Fibroblast of skin of right quadriceps (primary cell): ENCODE results near the gene PLD5.
"Not testable (repeated sequence)": the region's sequence is repeated elsewhere in the genome, so short reads cannot be mapped to it uniquely, and the experiment has no call there.

Experiments
- DNase-seq: peaks from one replicate; pipeline ENCODE4 v3.0.0-alpha.2; 2013

PLD5 gene

DNA sequence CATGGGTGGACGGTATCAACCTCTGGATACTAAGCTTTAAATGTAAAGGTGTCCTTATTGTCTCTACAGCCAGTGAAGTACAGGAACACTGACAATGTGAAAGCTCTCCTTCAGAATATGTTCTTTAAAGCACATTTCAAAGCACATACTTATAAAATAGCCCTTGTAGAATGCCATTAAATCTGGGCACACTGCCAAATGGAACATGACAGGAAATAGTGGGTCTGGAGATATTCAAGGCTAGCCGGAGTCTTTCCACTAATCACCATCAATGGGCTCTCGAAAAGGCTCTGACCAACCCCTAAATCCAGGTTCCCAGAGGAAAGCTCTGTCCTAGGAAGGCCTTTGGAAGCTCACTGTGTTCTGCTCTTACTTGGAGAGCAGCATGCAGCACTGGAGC is 46.6 kb downstream of the PLD5 start:
- no peak for DNase-seq

DNA sequence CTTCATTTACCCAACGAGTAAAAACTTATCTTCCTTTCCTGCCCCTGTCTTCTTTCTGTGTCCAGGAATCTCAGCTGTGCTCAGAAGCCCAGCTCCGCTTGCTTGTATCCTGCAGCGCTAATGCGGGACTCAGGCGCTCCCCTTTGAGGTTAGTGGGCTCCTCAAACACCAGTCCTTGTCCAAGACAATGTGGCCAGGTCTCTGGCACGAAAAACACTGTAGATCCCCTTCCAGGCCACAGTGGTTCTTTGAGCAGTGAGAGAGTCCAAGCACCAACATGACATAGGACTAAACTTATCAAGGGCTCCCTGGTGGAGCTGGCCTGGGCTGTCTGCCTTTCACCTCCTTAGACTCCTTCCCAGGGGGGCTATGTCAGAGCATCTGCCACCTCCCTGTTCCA is 53.7 kb downstream of the PLD5 start:
- no peak for DNase-seq

DNA sequence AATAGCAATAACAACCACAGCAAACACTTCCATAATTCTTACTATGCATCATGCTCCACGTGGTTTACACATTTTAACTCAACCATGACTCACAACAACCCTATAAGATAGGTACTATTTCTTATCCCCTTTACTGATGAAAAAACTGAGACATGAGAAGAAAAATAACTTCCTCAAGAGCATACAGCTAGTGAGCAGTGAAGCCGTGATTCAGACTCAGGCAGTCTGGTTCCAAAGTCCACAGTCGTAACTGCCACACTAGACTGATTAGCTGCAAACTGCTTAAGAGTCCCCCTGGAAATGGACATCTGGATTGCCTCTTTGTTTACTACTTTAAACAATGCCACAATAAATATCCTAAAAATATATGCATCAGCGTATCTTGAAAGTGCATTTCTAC is 55.7 kb downstream of the PLD5 start:
- DNase-seq = no peak

DNA sequence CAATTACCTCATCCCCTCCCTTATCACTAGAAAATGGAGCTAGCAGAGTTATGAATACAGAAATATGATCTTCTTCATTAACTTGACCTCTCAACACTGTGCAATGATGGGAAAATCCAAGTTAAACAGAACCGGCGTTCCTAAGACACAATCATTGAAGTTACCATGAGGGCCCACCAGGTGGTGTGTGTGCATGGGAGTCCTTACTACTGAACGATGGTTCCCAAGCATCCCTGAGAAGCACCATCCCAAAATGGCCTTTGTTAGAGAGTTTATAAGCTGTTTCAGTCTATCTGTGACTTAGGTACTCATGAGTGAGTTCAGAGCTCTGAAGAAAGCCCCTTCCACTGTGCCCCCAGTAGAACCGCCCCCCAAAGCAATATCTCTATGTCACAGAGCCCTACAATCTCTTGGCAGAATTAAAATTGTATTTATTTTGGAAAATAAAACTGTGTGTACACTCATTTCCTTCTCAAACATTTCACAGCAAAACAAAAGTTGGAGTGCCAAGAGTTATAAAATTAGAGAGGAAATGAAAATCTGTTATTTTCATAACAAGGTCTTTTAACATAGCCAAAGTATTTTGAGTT is 56.8 kb downstream of the PLD5 start:
- peak; percentile 34 for DNase-seq

DNA sequence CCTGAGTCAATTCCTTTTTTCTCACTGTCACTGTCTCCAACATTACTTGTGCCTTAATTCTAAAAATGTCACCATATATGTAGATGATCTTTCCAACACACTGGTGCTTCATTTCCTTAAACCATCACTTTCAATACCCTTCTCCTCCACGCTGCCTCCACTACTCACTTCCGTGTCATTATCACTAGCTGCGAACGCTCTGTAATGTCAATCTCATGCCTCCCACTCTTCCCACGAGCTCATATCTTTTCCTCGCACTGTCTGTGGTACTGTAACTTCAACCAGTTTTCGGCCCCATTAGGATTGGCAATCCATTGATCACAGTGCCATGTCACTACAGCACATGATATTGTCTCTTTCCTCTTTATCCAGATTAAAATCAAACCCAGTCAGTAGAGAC is 61.6 kb downstream of the PLD5 start:
- DNase-seq = no peak

DNA sequence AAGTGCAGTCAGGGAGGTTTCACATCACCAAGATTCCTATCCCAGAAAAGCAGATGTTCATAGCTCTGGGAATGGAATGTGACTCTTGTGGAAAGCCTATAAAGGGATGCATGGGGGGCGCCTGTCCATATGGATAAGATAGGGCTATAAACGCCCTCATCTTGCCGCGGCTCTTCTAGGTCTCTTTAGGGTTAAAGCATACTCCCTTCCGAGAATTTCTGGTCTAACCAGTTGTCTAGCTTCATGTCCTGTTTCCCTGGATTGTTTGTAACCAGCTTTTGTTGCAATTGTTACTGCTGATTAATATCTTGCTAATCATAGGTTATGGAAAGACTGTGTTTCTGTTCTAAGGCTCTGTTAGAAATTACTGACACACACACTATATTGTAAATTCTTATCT is 64.8 kb downstream of the PLD5 start:
- DNase-seq = not testable (repeated sequence)

DNA sequence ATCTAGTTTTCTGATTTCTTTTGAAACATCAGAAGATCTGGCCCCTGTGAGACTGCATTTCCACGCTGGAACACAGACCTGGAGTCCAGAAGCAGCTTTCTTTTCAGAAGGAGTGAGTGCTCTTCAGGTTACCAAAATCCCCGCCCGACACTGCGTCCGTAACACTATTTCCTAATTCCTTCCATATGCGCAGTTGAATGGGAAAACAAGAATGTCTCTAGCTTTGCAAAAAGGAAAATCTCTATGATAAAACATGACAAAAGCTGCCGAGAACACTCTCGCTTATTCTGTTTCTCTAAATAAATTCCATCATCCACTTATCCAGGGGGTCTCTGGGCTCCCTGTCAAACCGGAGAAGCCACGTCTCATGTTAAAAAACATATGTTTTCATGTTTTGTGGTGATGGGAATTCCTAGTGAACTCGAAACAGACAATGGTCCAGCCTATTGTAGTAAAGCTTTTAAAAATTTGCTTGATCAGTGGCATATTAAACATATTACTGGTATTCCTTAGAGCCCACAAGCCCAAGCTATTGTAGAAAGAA is 67.7 kb downstream of the PLD5 start:
- no peak for DNase-seq

DNA sequence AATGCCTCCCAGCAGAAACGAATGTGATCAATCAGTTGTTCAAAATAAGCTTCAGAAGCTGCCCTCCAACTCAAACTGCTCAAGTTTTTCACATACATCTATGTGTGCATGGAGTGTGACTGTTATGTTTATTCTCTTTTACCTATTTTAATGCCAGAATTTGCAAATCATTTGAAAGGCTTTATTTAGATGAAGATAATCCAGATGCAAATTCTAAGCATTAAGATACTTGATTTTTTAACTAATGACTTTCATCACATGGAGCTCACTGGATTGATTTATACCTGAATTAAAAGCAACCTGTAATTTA is 69.5 kb downstream of the PLD5 start:
- DNase-seq = no peak

DNA sequence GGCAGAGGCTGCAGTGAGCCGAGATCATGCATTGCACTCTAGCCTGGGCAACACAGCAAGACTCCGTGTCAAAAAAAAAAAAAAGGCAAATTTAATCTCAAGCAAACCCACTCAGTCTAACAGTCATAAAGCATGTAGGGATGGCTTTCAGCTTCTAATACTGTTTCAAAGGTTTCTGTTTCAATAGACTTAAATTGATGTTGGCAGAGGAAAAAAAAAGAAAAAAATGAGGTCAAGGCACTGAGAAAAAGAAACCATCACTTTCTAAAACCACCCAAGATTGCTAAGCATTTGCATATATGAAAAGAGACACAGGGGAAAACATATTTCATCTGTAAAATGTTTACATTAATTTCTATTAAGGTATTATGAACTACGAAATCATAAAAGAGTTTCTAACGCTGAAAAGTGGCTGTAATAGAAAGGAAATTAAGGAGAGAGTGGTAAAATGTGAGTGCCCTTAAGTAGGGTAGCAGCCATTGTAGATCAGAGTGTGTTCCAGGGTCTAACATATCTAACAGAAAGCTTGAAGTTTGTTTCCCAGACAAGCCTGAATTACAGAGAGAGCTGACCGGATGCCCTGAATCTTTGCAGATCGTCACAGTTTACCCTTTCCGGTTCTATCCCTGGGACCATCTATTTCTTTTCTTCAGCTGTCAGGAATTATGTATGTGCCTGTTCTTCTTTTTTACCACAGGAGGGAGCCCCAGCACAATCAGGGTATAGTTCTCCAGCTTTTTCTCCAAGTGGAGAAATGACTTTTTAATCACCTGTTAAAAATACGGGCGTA is 70.0 kb downstream of the PLD5 start:
- DNase-seq = peak; percentile 36

DNA sequence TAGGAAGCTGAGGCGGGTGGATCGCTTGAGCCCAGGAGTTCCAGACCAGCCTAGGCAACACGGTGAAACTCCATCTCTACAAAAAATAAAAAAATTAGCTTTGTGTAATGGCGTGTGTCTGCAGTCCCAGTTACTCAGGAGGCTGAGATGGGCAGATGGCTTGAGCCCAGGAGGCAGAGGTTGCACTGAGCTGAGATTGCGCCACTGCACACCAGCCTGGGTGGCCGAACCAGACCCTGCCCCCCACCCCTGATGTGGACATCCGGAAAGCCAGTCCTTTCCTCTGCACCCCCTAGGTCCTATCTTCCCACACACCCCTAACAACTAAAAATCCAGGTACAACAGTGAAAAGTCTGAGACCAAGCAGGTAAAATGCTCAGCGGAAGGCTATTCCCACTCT is 71.9 kb downstream of the PLD5 start:
- DNase-seq = no peak

DNA sequence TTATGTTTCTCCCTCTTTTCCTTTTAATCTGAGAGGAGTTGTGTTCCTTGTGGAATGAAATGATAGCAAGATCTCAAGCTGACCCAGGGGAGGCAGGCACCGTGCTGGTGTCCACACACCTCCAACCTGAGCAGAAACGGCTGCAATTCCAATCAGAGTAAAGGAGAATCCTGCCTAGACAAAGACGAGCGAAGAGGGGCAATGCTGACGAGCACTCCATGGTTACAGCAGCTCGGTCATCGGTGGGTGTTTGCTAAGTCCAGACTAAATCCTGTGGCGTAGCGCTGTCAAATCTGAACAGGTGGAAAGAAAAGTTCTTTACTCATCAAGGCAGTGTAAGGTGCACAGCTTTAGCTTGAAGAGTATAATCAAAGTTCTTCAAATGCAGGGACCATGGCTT is 74.8 kb downstream of the PLD5 start:
- DNase-seq = no peak

DNA sequence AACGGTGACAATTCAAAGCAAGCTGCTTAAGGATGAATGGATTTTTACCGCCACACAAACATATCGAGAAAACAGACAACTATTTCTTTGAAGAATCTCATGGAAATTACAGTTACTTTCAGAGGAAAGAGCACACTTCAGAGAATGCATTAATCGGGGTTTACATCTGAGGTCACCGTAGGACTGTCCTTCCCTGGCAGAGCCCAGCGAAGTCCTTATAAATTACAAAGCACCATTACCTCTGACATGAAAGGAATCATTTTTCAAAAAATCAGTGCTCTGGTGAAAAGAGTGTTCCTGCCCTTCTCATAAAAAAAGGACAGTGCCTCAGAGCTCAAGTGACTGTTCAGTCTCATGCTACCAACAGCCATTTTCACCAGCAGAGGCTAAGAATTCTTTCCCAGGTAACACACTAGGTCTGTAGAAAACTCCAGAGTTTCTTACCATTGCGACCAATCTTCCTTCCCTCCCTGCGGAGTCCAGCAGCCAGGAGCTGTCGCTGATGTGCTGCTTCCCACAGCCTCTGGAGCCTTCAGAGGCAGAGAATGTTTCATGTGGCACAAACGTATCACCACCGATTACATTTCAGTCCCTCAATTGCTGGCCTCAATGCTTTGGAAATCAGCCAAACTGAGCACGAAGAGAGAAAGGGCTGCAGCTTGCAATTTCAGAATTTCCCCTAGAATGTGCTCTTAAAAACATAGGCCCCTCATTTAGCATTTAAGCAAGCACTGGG is 75.4 kb downstream of the PLD5 start:
- DNase-seq = no peak

DNA sequence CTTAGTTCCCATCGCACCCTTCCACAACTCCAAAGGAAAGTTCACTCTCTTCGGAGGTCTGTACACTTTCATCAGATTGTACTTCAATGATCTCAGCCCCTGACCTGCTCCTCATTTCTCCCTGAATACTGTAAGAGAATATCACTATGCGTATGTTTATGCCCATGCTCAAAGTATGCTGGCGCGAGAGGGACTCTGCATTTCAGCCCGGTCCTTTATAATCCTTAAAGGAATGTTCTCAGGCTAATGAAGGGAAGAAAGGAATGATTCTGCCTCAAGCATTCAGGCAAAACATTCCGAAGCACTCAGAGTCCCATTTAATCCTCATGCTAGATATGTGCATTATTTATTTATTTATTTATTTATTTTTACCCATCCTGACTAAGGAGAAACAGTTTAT is 76.8 kb downstream of the PLD5 start:
- no peak for DNase-seq

DNA sequence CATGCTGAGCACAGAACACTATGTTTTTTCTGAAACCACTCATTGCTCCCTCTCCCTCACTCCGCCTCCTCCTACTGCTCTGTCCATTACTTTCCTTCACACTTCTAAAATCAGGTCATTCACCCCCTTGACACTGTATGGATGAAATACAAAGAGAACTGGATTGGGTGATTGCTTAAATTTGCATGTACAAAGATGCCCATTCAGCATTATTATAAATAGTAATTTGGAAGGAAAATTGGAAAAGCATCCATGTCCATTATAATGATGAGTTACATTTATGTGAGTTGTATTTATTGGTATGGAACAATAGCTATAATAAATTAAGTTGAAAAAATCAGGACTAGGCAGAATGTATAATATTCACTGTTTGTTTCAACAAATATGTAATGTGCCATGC is 83.7 kb downstream of the PLD5 start:
- no peak for DNase-seq

DNA sequence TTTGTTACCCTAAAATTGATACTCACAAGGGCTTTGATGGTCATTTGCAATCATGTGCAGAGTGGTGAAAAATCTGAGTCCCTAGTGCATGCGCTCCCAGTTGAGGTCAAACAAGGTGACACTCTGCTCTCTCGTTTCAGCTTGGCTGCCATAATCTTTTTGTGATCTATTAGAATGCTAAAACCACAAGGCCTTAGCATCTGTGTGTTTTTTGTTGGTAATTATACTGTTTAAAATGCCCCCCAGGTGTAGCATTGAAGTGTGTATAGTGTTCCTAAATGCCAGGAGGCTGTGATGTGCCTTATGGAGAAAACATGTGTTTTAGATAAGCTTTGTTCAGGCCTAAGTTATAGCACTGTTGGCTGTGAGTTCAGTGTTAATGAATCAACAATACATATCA is 89.3 kb downstream of the PLD5 start:
- DNase-seq = no peak

DNA sequence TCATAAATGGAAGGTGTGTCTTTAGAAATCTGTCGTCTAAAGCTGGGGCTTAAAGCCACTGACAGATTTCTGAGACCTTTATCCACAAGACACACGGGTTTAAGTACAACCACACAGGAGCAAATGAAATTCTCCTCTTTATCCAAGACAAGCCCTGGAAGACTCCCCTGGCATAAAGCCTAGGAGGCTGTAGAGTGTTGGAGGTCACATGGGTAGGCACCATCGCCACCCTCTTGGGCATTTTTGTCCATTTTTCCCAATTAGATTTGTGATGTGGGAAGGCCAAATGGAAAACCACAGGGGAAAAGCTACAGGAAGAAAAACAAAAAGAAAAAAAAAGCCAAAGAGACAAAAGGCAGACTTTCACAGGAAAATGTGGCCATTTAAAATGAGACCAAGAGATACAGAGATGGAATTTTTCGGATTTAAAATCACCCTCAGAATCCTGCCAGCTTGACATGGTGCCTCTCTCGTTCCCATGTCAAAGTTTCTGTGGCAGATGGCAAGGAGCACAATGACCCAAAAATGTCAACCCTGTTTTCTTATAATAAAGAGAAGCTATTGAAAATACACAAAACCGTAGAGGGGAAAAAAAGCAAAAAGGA is 91.9 kb downstream of the PLD5 start:
- DNase-seq = no peak

DNA sequence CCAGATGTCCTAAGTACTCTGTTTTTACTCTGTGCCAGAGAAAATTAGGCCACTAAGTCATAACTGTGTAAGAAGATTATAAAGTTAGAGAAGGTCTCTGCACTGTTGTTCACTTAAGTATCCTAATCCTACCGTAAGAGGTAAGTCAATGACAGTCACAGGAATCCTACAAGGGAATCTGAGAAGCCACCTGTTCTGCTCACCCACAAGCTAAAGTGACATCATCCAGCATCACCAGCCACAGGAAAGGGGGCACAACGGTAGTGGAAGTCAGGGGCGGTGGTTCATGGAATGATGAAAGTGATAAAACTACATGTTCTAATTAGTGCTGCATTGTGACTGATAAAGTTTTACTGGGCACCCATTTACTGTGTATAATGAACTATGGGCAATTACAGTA is 92.7 kb downstream of the PLD5 start:
- DNase-seq = no peak

DNA sequence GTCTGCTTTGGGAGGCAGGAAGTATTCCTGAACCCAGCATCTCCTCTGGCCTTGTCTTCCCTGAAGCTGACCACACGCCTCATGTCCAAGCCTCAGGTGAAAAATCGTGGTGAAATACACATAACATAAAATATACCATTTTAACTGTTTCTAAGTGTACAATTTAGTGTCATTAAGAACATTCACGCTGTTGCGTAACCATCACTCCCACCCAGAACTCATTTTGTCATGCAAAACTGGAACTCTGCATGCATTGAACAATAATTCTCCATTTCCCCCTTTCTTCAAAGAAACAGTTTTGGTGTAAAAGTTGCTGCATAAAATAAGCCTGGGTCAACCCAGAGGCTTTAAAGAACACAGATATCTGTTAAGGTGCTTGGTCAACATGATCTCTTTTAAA is 93.5 kb downstream of the PLD5 start:
- no peak for DNase-seq

DNA sequence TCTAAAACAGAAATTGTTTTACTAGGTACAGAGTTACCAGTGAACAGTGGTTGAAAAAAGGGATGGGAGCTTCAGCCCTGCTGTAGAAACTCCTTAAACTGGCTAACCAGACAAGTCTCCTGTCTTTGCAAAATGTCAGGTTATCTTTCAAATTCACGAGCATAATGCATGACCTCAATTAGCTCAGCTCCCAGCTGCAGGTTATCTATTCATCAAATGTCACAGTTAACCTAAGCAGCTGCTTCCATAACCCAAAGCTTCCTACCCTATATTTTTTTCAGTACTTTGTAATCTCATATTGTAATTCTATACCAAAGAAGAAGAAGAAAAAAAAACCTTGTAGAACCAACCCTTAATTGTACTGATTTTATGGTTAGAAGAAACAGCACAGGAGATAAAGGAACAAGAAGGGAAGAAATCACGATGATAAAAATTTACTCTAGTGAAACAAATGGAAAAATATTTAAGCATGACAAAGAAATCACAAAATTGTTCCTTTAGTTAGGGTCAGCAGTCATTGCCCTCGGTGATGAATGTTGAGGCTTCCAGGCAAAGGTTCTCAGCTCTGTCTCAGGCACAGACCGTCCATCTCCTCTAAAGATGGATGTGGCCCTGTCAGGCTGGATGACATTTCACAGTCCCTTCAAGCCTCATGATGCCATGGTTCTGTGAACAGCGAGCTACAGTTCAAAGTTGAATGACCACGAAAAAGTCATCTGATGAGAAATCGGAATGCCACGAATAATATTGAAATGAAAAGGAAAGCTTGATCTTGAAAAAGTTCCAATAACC is 95.9 kb downstream of the PLD5 start:
- no peak for DNase-seq

DNA sequence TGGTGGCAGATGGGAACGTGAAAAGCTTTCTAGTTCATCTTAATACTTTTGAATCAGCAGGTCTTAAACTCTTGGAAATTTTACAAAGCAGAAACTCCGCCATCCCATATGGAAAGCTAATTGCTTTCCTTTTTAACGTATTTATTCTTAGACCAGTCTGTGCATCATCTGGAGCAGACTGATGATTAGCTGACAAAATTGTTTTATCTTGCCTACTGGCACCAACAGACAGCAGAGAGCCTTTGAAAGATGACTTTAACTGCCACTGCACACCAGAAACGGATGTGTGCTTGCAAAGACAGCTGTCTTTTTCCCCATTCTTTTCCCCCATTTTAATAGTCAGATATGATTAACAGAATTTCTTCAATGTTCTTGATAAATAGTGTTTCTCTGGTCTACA is 97.0 kb downstream of the PLD5 start:
- no peak for DNase-seq

DNA sequence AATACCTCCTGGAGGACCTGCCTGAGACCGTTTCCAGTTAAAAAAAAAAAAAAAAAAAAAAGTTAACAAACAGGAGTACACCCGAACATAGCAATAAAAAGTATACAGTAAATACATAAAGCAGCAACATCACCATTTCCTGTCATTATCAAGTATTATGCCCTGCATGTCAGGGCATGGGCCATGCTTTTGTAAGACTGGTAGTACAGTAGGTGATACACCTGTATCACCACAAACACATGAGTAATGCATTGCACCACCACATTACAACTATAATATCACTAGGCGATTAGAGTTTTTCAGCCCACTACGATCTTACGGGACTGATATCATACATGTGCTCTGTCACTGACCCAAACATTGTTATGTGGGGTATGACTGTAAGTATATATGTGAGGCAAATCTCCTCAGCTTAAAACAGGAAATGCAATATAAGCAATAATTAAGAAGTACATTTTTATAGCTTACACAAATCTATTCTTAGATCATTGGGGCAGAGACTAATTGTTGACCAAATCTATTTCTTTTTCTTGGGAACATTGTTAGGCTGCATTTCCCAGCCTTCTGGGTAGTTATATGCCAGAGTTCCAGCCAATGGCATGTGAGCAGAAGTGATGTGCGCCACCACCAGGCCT is 98.1 kb downstream of the PLD5 start:
- DNase-seq = no peak

DNA sequence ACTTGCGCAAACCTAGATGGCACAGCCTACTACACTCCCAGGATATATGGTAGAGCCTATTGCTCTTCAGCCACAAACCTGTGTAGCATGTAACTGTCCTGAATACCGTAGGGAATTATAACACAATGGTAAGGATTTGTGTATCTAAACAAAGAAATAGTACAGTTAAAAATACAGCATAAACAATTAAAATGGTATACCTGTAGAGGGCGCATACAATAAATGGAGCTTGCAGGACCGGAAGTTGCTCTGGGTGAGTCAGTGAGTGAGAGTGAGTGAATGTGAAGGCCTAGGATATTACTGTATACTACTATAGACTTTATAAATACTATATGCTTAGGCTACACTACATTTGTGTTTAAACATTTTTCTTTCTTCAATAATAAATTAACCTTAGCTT is 99.3 kb downstream of the PLD5 start:
- DNase-seq = no peak
